NCI-H82 treated with DMSO at 0.1 percent for 48 hours (cell line): Measurements from ENCODE around the gene MYT1.

Experiments
- DNase-seq: peaks from one replicate; lab custom pipeline; 2025; ENCODE audit not compliant: unreplicated experiment; lab: John Stamatoyannopoulos, UW

MYT1 gene

DNA sequence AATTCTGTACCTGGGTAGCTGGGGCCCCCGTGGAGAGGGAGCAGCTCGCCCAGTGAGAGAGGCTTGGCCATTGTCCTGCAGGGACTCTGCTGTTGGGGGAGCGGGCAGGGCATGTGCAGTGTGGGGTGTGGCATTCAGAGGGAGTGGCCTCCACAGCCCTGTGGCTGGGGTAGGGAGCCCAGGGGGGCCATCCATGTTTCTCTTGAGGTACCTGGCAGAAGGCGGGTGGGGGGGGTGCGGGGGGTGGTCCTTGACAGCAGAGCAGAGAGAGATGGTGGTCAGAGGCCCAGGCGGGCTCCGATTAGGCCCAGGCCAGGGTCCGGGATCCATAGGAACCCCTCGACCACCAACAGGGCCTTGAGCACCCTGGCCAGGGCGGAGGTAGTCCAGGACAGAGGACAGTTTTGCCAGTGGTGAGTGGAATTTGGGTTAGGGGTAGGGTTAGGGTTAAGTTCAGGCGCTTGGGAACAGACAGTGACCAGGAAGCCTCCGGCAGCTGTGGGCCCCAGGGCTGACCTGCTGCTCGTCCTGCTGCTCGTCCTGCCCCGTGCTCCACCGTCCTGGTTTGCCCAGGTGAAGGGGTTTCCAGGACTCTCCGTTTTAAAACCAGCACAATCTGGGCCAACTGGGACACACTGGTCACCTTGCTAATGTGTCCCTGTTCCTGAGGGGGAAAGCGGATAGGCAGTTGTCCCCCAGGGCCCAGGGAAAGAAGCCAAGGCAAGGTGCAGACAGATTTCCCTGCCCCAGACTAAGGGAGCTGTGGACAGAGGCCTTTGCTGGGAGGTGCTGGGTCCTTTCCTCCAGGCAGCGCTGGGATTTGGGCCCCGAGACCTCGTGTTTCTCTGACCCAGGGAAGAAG, 24.8 kb upstream of the MYT1 start:
- no peak for DNase-seq

DNA sequence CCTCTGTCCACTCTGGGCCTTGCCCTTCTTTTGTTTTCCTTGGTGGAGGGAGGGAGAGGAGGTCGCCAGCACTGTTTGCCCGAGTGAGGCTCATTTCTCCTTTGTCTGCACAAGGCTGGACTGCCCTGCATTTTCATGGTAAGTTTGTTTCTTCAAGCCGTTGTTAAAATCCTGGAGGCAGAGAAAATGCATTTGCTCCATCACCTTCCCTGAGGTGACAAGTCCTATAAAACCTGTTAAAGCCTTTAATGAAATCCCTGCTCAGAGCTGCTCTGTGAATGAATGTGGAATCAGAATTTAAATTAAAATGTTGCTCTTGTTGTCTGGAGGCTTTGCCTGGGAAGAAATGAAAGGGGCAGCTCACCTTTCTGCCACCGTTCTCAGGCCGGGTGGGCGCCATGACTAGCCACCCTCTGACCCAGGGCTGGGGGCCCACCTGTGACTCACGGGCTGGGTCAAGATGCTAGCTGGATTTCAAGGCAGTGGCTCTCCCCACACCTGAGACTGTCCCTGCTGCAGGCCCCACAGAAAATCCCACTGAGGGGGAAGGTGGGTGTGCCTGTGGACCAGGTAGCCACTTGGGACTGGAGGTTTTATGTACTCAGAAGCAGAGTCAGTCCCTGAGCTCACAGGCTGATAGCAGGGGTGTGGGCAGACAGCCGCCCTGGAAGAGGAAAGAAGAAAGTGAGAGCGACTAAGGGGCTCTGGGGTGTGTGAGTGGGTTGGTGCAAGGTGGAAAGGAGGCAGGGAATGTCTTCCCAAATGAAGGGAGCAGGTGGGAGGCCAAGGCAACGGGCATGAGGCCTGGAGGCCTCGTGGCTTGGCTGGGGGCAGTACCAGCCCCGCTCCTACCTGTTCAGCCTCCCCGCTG, 24.0 kb upstream of the MYT1 start:
- no peak for DNase-seq

GRCh38 chr20:64140956-64141355, 23.3 kb upstream of the MYT1 start:
- DNase-seq, result no peak

DNA sequence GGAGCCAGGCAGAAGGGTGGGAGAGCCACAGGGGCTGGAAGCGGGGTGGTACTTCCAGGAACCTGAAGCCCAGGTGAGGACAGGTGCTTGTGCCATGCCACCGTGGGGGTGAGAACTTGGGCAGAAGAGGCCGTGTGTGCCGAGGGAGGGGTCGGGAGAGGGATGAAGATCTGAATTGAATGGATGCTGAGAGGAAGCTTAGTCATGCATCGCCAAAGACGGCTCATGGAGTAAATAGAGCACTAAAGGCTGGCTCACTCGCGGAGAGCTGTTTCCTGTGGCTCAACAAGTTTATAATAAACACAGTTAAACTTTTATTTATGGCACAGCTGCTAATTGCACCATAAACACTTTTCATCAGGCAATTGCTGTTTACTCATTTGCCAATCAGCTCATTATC, 21.7 kb upstream of the MYT1 start:
- peak; percentile 12 for DNase-seq

GRCh38 chr20:64143018-64143801, 21.0 kb upstream of the MYT1 start:
- no peak for DNase-seq

GRCh38 chr20:64144144-64144912, 19.9 kb upstream of the MYT1 start:
- no peak for DNase-seq

GRCh38 chr20:64145458-64146300, 18.6 kb upstream of the MYT1 start:
- no peak for DNase-seq

DNA sequence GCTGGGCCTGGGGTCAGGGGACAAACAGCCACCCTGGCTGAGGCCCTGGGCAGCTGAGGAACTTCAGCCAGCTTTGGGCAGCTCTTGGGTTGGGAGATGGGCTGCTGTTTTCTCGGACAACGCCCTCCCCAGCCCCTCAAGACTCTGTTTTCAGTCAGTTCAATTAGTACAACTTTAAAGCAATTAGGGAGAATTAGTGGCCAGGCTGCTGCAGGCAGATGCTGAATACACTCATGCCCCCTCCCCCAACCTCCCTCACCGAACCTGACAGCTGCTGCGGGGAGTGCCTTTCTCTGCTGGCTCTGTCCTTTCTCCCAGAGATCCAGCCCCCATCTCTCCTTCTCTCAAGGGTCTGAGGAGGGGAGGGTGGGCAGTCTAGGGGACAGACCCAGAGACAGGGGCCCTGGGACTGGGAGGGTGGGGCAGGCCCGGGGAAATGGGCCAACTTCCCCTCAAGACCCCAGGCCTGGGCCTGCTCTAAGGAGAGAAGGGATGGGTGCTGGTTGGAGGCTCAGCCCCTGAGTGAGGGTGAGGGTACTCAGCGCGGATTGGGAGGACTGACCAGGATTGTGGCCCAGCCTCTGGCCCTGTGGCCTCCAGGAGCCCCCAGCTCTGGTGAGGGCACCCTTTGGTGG, 17.8 kb upstream of the MYT1 start:
- DNase-seq, result peak; percentile 92

- DNase-seq, result no peak
Observed at GRCh38 chr20:64146936-64147477, 17.2 kb upstream of the MYT1 start.

DNA sequence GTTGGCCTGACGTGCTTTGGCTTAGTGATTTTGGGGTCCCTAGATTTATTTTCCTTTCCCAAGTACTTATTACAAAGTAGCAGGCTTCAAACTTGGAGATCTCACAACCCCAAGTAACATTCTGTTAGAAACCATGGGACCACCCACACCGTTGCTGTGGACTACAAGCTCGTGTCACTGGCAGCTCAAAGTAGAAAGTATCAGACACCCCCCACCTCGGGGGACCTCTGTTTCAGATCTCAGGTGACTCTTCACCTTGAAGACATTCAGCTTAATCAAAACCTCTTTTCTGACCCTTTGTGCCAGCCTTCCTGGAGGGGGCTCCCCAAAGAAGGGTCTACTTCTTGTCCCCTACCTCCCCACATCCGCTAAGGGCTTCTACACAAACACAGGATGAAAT, 15.7 kb upstream of the MYT1 start:
- DNase-seq, result no peak

DNA sequence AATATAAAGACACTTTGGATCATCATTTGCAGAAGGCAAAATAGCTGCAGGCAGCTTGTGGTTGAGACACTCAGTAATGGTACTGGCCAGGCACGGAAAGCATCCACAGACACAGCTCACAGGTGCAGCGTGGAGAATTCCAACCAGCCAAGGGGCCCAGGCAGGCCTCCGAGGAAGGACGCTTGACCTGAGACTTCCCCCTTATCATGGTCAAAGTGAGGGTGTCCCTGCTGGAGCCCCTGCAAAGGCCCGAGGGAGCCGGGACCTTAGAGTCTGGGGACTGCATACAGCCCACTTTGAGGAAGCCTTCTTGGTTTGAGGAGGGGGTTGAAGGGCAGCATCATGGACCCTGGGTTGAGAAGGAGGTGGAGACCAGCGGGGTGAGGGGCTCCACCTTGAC, 15.1 kb upstream of the MYT1 start:
- no peak for DNase-seq

DNA sequence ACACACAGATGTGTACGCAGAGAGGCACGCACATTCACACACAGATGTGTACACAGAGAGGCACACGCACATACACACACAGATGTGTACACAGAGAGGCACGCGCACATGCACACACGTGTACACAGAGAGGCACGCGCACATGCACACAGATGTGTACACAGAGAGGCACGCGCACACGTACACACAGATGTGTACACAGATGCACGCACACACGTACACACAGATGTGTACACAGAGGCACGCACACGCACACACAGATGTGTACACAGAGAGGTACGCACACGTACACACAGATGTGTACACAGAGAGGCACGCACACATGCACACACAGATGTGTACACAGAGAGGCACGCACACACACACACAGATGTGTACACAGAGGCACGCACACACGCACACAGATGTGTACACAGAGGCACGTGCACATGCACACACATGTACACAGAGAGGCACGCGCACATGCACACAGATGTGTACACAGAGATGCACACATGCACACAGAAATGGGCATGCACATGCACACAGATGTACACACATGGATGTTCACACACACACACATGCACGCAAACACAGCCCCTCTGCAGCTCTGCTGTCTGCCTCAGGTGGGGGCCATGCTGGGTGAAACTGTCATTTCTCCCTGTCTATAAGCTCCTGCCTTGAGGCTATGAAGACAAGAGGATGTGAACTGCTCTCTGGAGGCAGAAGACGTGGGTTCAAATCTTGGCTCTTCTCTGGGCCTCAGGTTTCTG, 14.3 kb upstream of the MYT1 start:
- DNase-seq, result no peak

DNA sequence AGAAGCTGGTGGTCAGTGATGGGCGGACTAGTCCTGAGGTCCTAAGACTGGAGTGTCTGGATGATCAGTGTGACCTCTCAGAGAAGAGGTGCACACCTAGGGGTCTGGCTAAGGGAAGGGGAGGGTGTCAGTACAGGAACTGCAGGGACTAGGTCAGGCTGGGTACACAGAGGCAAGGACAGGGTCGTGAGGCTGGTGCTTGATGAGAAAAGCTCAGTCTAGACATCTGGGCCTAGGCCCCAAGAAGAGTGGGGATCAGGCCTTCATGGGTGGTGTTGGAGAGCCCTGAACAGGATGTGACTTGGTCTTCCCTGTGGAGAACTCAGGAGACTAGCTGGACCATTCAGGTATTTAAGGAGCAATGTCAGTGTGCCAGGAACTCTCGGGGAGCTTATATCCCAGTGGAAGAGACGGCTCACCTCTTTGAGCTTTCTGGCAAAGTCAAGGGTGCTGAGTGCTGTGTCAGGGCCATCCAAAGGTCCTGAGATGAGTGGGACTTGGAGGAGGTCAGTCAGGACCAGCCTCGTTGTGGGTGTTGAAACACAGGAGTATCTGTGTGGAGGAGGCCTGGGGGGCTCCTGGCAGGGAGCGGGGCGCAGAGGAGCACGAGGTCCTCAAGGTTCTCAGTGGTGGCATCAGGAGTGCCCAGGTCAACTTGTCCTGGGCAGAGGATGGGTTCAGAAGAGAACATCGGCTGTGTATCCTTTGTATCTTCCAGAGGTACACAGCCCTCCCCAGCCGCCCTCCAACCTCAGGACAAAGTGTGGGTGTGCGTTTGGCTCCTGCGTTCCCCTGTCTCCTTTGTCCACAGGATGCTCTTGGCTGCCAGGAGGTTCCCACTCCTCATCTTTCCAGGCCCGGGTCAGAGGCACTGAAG, 13.3 kb upstream of the MYT1 start:
- DNase-seq, result no peak

- DNase-seq, result no peak
Observed at GRCh38 chr20:64151633-64152530, 12.4 kb upstream of the MYT1 start.

DNA sequence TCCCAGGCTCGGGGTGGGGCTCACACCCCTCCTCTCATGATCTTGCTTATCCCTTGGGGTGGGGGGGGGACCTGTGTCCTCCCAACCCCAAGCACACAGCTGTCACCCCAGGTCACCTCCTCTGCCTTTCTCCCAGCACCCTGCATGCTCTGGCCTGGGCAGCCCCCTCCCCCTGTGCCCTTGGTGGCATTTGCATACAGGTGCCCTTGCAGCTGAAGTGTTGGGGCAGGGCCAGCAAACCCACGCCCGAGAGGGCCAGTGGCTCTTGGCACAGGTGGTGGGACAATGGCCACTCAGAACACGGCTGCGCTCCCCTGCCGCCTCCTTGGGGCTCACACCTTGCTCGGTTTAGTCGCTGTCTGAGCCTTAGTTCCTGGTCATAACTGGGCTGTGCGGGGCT, 11.3 kb upstream of the MYT1 start:
- DNase-seq, result no peak

DNA sequence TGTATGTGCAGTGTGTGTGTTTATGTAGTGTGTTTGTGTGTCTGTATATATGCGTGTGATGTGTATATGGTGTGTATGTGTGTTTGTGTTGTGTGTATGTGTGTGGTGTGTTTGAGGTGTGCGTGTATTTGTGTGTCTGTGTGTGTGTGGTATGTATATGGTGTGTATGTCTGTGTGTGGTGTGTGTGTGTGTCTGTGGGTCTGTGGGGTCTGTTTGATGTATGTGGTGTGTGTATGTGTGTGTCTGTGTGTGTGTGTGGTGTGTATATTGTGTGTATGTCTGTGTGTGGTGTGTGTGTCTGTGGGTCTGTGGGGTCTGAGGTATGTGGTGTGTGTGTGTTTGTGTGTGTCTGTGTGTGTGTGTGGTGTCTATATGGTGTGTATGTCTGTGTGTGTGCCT, 10.8 kb upstream of the MYT1 start:
- no peak for DNase-seq
